Muscle of back (tissue), 11 donors: ENCODE measurements around the gene DUS1L. TPM values are rescaled to one million over a fixed set of nuclear protein-coding genes. Genes with fewer than 3 reads are reported as not detected.

Experiments
- DNase-seq, 3 donors: peaks; one replicate each; pipeline versions ENCODE4 v3.0.0 to v3.0.0-alpha.2; 2013
- polyA plus RNA-seq, 10 donors: library from polyadenylated mRNA; unstranded; fragments of 120-200 nt; gene quantifications; one replicate each; pipeline ENCODE4 v1.2.1, GENCODE V29; 2013; ENCODE audit not compliant: insufficient read length in 10 of 10

The DUS1L gene
- polyA plus RNA-seq, 10 donors: 43.1 to 61.5 (median 53.2) TPM

DNA sequence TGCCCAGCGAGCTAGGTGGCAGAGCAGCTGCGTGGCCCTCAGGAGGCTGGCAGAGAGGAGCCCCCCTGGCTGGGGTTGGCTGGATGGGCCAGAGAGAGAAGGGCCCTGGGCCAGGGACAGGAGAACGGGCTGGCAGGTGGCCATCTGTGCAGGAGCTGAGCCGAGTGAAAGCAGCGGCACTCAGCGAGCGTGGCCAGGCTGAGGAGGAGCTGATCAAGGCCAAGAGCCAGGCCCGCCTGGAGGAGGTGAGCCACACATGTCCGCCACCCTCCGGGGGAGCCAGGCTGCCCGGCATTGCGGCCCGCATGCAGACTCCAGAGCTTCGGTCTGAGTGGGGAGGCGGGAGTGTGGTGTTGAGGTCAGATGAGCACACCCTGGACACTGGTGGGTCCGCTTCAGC lies 36.2 kb downstream of the DUS1L start:
- no peak for DNase-seq

GRCh38 chr17:82028966-82029365 lies 36.6 kb downstream of the DUS1L start:
- DNase-seq: no peak

DNA sequence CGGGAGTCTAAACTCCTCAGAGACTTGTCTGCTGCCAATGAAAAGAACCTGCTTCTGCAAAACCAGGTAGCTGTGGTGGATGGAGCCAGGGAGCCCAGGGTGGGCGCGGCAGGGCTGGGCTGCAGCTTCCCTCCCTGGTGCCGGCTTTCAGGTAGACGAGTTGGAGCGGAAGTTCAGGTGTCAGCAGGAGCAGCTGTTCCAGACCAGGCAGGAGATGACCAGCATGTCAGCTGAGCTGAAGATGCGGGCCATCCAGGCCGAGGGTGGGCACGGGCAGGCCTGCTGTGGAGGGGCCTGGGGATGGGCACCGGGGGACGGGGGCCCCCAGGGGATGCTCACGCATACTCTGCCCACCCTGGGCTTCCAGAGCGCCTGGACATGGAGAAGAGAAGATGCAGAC lies 37.4 kb downstream of the DUS1L start:
- no peak for DNase-seq

DNA sequence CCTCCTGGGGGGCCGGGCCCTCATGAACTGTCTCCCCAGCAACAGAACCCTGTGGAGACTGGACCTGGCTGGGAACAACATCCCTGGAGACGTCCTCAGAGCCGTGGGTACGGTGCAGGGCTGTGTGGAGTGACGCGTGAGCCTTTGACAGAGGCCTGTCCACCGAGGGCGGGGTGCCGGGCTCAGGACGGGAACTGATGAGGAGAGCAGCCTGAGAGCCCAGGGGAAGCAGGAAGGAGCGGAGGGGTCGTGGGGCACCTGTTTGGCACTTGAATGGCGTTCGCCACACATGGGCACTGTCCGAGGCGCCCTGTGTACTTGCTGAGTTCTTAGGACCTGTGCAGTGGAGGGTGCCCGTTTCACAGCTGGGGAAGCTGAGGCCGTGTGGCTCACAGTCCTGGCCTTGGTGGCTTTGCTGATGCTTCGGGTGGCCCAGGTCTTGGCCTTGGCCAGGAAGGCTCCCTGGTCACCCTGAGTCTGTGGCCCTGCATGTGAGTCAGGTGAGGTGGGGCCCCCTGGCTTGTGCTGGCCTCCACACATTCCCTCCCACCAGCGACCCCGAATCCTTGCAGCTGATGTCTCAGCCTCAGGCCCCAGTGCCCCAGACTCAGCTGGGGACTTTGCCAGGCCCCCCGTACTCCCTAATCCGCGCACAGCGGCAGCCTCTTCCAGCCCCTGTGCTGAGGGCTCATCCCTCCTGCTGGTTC lies 40.0 kb downstream of the DUS1L start:
- DNase-seq: no peak

- no peak for DNase-seq
These were observed 40.7 kb downstream of the DUS1L start for GRCh38 chr17:82024859-82025258.

DNA sequence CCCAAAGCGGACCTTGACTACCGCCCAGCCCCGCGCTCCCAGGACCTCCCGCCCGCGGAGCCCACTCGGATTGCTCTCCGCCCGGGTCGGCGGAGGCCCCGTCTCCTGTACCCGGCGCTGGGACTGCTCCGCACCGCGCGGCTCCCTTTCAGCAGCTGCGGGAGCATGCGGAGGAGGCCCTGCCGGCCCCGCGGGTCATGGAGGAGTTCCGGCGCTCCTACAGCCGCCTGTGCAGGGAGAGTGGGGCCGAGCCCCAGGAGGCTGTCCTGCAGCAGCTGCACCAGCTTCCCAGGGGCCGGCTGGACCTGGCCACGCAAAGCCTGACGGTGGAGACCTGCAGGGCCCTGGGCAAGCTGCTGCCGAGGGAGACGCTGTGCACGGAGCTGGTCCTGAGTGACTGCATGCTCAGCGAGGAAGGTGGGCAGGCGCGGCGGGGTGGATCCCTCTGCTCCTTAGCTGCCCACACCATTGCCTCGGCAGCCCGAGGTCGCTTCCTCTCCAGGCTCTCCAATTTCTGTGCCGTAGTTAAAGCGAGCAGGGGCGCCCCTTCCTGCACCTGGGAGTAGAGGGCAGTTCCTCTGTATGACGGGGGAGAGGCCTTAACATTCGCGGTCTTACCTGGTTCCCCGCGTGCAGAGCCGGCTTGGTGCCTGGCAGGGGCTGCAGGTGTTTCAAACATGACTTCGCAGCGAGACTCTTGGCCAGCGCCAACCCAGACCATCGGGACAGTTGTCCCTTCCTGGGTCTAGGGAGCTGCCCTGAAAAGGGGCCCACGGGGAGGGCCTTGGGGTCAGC lies 42.0 kb downstream of the DUS1L start:
- DNase-seq: no peak

GRCh38 chr17:82022981-82023446 lies 42.6 kb downstream of the DUS1L start, which contains the start of gene LRRC45:
LRRC45 (plus strand) TSS chr17:82023305; CDS start chr17:82023644, 339 bp downstream.
- DNase-seq: peak; percentile 99 to 100 (median 100)

- no peak for DNase-seq
These were observed 43.2 kb downstream of the DUS1L start, which contains the start of gene CENPX for GRCh38 chr17:82022310-82022980. CENPX (minus strand) TSS chr17:82022878; CDS start chr17:82022861, 17 bp downstream.

GRCh38 chr17:82021900-82022309 lies 43.7 kb downstream of the DUS1L start:
- DNase-seq: no peak

DNA sequence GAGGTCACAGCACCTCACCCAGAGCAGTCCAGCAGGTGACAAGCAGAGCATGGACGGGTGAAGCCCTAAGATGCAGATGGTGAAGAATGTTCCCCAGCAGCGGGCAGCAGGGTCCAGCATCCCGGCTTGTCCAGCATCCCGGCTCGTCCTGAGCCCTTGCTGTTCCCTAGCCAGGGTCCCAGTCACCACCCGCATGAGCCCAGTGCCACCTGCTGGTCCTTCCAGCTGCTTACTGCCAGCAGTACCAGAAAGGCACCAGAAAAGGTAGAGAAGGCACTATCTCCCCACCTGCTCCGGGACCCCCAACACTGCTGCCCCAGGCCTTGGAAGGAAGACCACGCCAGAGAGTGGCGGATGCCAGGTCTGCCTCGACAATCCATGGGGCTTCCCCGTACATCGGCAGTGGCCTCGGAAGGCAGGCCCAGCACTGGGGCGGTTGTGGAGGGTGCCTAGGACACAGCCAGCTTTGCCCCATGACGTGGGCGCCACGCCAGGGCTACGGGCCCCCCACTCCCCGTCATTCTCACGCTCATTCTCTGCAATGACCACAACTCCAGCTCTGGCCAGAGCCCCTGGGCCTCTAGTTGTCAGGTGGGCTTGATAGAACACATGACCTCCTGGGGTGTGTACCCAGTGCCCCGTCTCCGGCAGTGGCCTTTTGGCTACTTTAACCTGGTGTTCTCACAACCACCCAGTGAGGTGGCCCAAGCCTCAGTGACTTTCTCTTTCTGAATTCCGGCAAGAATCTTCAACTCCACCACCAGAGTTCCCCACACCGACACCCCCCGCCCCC lies 44.3 kb downstream of the DUS1L start:
- peak; percentile 31 to 72 (median 53) for DNase-seq

- DNase-seq: no peak
These were observed 45.0 kb downstream of the DUS1L start for GRCh38 chr17:82020572-82021106.

DNA sequence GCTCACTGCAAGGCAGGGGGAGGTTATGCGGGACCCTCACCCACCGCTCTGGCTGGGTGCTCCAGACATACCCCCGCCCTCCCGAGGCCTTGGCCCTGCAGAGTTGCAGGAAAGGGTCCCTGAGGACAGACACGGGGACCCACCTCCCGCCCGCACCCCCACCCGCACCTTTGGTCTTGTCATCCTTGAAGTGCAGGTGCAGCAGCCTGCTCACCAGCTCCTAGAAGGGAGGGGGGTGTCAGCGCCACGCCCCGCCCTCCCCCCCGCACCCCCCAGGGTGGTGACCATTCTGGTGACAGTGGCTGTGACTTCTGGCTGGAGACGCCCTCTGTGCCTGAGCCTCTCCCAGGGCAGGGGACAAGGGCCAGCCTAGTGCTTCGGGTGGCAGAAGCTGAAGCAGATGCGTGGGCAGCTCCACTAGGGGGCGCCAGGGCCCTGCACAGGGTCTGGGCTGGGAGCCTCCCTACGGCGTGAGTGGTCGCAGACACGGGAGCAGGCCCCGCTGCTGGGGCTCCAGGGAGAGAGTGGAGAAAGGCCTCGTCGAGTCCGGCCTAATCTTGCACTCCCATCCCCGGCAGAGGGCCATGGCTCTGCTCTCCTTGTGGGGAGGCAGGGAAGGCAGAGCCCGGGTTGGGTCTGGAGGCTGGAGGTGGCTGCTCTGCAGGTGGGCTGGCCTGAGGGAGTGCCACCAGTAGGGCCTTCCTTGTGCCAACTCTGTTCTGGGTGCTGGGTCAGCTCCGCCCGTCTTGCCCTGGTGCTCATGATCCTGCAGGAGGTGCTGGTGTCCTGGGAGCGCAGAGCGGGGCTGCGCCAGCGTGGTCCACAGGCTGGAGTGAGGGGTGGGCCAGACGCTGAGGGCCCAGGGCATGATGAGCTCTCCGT lies 45.7 kb downstream of the DUS1L start:
- DNase-seq: no peak

- no peak for DNase-seq
These were observed 46.5 kb downstream of the DUS1L start for GRCh38 chr17:82018989-82019689.

DNA sequence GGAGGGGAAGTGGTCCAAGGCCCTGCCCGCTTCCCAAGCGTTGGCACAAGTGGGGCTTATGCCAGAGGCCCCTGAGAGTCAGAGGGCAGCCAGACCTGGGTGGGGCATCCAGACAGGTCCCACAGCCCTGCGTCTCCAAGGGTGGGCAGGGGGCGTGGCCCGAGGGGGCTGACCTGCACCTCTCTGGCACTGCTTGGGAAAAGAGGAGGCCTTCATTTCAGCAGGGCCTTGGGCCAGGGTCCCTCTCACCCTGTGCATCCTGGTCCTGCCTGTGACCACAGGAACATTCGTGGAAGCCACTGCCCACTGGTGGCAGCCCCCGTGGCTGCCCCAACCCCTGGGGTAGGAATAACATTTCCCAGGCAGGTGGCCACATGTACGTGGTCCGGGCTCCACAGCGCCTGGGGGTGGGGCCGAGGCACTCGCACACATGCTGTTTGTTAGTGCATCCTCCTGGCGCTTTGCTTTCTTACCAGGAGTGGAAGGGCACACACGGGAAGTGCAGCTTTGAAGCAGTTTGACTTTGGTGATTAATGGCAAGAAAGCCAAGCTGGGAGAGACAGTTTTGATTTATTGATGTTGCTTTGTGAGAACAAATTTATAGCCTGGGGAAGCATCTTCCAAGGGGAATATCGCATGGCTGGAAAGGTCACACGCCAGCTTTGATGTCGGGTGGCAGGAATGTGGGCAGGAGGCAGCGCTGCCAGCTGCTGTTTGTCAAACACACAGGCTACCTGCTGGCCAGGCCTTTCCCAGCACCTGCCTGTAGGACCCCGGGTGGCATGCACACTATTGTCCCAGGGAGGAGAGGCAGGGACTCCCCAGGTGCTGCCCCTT lies 47.2 kb downstream of the DUS1L start:
- DNase-seq: no peak

GRCh38 chr17:82017612-82018151 lies 47.9 kb downstream of the DUS1L start:
- no peak for DNase-seq

DNA sequence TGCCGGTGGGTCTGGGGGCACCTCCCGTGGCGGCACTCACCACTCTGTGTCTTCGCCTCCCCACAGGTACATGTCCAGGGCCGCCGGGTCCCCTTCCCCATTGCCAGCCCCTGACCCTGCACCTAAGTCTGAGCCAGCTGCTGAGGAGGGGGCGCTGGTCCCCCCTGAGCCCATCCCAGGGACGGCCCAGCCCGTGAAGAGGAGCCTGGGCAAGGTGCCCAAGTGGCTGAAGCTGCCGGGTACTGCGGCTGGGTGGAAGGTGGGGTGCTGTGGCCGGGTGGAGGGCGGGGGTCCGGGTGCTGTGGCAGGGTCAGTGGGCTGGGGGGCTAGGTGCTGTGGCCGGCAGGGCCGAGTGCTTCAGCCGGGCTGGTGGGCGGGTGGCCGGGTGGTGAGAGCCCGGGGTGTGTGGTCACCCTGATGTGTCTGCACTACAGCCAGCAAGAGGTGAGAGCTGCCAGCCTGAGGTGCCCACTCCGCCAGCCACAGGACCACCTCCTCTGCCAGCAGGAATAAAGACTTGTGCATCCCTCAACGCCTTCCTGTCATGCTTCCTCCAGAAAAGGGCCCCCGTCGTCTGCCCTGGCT lies 48.6 kb downstream of the DUS1L start:
- DNase-seq: no peak

GRCh38 chr17:82016061-82016874 lies 49.3 kb downstream of the DUS1L start:
- DNase-seq: no peak
